ENCODE measurements around the gene DMKN.

Gene DMKN

DNA sequence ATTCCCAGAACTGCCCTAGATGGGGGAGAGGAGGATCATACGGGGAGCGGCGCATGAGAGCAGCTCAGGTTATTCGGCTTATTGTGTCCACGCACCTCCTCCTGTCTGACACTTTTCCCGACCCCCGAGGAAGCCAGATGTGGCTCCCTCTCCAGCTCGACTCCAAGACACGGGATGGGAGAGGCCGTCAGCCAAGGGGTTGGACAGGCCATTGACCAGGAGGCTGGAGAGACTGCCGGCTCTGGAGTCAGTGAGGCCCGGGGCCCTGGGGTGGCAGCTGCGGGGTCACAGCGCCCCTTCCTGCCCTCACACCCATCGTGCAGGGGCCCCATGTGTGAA is 2.9 kb downstream of the DMKN start:
- peak overlapping the region; percentile 48 for H3K4me3 ChIP-seq (ENCODE audit: insufficient read length, low read depth)
- H3K36me3 ChIP-seq (ENCODE audit: insufficient read depth, insufficient read length, low read length): peaks cover 22% of the 10 kb centered on the region
- no peaks in the 10 kb centered on the region for H3K9me3 ChIP-seq (ENCODE audit: insufficient read depth, low read length)
- H3K27me3 ChIP-seq (ENCODE audit: insufficient read depth, insufficient read length): peaks cover 8% of the 10 kb centered on the region
- no peak for DNase-seq (ENCODE audit: low read depth, low spot score)
- no peak overlapping the region for H3K9ac ChIP-seq (ENCODE audit: insufficient read length, low read depth)
- TF ChIP-seq YY1 (IDR thresholded peaks at IDR 0.05; ENCODE audit: insufficient read depth, insufficient read length) (no peak), SUZ12 (IDR thresholded peaks at IDR 0.05; ENCODE audit: extremely low read depth, insufficient read depth, insufficient read length) (no peak), ZNF274 (IDR thresholded peaks at IDR 0.05; ENCODE audit: low read depth, low read length) (no peak)
- peaks cover 8% of the 10 kb centered on the region for H3K4me1 ChIP-seq (ENCODE audit: insufficient read depth, insufficient read length)

DNA sequence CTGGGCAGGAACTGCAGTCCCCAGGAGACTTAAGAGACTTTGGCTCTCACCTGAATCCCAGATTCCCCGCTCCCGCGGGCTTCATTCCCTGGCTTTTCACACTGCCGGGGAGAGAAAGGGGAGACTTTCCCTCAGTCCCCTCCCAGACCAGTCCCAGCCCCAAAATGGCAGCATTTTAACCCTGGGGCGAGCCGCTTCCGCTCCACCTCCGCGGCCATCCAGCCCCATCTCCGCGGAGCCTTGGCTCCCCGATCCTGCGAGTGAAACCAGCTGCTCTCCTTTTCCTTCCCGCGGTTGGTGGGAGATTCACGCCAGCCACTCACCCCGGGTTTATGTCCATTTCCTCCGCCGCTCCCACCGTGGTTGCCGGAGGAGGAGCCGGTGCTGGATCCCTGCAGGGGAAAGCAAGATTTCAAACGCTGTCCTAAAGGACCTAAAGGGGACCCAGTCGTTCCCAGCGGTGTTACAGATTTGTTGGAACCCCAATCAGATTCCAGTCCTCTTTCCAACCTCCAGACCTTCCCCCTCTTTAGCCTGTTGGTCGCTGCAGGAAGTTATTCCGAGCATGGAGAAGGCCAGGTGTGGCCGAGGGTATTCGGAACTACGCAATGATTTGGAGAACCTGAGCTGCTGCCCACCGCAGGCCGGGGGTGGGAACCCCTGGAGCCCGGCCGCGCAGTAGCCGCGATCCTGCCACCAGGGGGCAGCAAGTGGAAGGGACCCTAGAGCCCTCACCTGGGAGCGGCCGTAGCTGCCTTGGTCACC is 3.4 kb downstream of the DMKN start:
- TF ChIP-seq YY1 (IDR thresholded peaks at IDR 0.05; ENCODE audit: insufficient read depth, insufficient read length): no peak
- TF ChIP-seq SUZ12 (IDR thresholded peaks at IDR 0.05; ENCODE audit: extremely low read depth, insufficient read depth, insufficient read length): no peak
- TF ChIP-seq ZNF274 (IDR thresholded peaks at IDR 0.05; ENCODE audit: low read depth, low read length): no peak
- Histone ChIP-seq H3K4me1 (ENCODE audit: insufficient read depth, insufficient read length) (peaks cover 8% of the 10 kb centered on the region), H3K9ac (ENCODE audit: insufficient read length, low read depth) (peak overlapping the region; percentile 80)

GRCh38 chr19:35509018-35509652 is 4.3 kb downstream of the DMKN start:
- Histone ChIP-seq H3K36me3 (ENCODE audit: insufficient read depth, insufficient read length, low read length) (peaks cover 29% of the 10 kb centered on the region), H3K4me3 (ENCODE audit: insufficient read length, low read depth) (peak overlapping the region; percentile 48), H3K9ac (ENCODE audit: insufficient read length, low read depth) (peak overlapping the region; percentile 80), H3K9me3 (ENCODE audit: insufficient read depth, low read length) (no peaks in the 10 kb centered on the region), H3K27me3 (ENCODE audit: insufficient read depth, insufficient read length) (peaks cover 8% of the 10 kb centered on the region), H3K4me1 (ENCODE audit: insufficient read depth, insufficient read length) (peaks cover 6% of the 10 kb centered on the region)
- no peak for TF ChIP-seq YY1 (IDR thresholded peaks at IDR 0.05; ENCODE audit: insufficient read depth, insufficient read length)
- no peak for TF ChIP-seq ZNF274 (IDR thresholded peaks at IDR 0.05; ENCODE audit: low read depth, low read length)
- no peak for TF ChIP-seq SUZ12 (IDR thresholded peaks at IDR 0.05; ENCODE audit: extremely low read depth, insufficient read depth, insufficient read length)
- DNase-seq (ENCODE audit: low read depth, low spot score): no peak

More for the DNA sequence above, 3.4 kb downstream of the DMKN start:
- peak overlapping the region; percentile 48 for H3K4me3 ChIP-seq (ENCODE audit: insufficient read length, low read depth)
- DNase-seq (ENCODE audit: low read depth, low spot score): peak; percentile 72
- H3K36me3 ChIP-seq (ENCODE audit: insufficient read depth, insufficient read length, low read length): peaks cover 27% of the 10 kb centered on the region
- no peaks in the 10 kb centered on the region for H3K9me3 ChIP-seq (ENCODE audit: insufficient read depth, low read length)
- peaks cover 8% of the 10 kb centered on the region for H3K27me3 ChIP-seq (ENCODE audit: insufficient read depth, insufficient read length)

- H3K4me1 ChIP-seq (ENCODE audit: insufficient read depth, insufficient read length): peaks cover 2% of the 10 kb centered on the region
- H3K9me3 ChIP-seq (ENCODE audit: insufficient read depth, low read length): no peaks in the 10 kb centered on the region
- TF ChIP-seq SUZ12 (IDR thresholded peaks at IDR 0.05; ENCODE audit: extremely low read depth, insufficient read depth, insufficient read length) (no peak), ZNF274 (IDR thresholded peaks at IDR 0.05; ENCODE audit: low read depth, low read length) (no peak), YY1 (IDR thresholded peaks at IDR 0.05; ENCODE audit: insufficient read depth, insufficient read length) (no peak)
- H3K4me3 ChIP-seq (ENCODE audit: insufficient read length, low read depth): no peak overlapping the region
- peaks cover 33% of the 10 kb centered on the region for H3K36me3 ChIP-seq (ENCODE audit: insufficient read depth, insufficient read length, low read length)
- no peak overlapping the region for H3K9ac ChIP-seq (ENCODE audit: insufficient read length, low read depth)
- DNase-seq (ENCODE audit: low read depth, low spot score): no peak
- peaks cover 8% of the 10 kb centered on the region for H3K27me3 ChIP-seq (ENCODE audit: insufficient read depth, insufficient read length)
These were observed 5.3 kb downstream of the DMKN start for GRCh38 chr19:35508129-35508528.

- peaks cover 33% of the 10 kb centered on the region for H3K36me3 ChIP-seq (ENCODE audit: insufficient read depth, insufficient read length, low read length)
- peaks cover 8% of the 10 kb centered on the region for H3K27me3 ChIP-seq (ENCODE audit: insufficient read depth, insufficient read length)
- no peak overlapping the region for H3K4me3 ChIP-seq (ENCODE audit: insufficient read length, low read depth)
- no peak overlapping the region for H3K9ac ChIP-seq (ENCODE audit: insufficient read length, low read depth)
- TF ChIP-seq YY1 (IDR thresholded peaks at IDR 0.05; ENCODE audit: insufficient read depth, insufficient read length) (no peak), ZNF274 (IDR thresholded peaks at IDR 0.05; ENCODE audit: low read depth, low read length) (no peak), SUZ12 (IDR thresholded peaks at IDR 0.05; ENCODE audit: extremely low read depth, insufficient read depth, insufficient read length) (no peak)
- H3K4me1 ChIP-seq (ENCODE audit: insufficient read depth, insufficient read length): peaks cover 2% of the 10 kb centered on the region
- no peak for DNase-seq (ENCODE audit: low read depth, low spot score)
- no peaks in the 10 kb centered on the region for H3K9me3 ChIP-seq (ENCODE audit: insufficient read depth, low read length)
These were observed 5.9 kb downstream of the DMKN start for GRCh38 chr19:35507561-35507960.

DNA sequence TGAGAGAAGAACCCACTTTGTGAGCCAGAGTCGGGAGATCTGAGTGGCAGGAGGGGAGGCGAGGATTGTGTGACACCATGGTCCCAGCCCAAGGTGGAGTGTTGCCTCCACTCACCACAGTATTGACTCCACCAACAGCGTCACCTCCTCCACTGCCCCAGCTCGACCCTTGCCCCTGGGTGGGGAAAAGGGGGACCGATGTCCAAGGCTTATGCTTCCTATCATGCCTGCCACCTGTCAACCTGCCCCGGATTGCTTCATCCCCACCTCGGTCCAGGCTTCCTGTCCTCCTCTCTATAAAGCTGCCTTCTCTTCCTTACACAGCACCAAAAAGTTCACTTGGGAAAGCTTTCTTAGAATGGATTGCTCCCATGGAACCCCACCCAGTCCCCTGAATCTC is 7.4 kb downstream of the DMKN start:
- H3K27me3 ChIP-seq (ENCODE audit: insufficient read depth, insufficient read length): peaks cover 6% of the 10 kb centered on the region
- DNase-seq (ENCODE audit: low read depth, low spot score): no peak
- TF ChIP-seq SUZ12 (IDR thresholded peaks at IDR 0.05; ENCODE audit: extremely low read depth, insufficient read depth, insufficient read length): no peak
- no peak for TF ChIP-seq ZNF274 (IDR thresholded peaks at IDR 0.05; ENCODE audit: low read depth, low read length)
- no peak for TF ChIP-seq YY1 (IDR thresholded peaks at IDR 0.05; ENCODE audit: insufficient read depth, insufficient read length)
- peaks cover 41% of the 10 kb centered on the region for H3K36me3 ChIP-seq (ENCODE audit: insufficient read depth, insufficient read length, low read length)
- H3K9me3 ChIP-seq (ENCODE audit: insufficient read depth, low read length): no peaks in the 10 kb centered on the region
- peaks cover 2% of the 10 kb centered on the region for H3K4me1 ChIP-seq (ENCODE audit: insufficient read depth, insufficient read length)
- H3K9ac ChIP-seq (ENCODE audit: insufficient read length, low read depth): no peak overlapping the region
- H3K4me3 ChIP-seq (ENCODE audit: insufficient read length, low read depth): no peak overlapping the region

GRCh38 chr19:35502751-35503150 is 10.7 kb downstream of the DMKN start:
- Histone ChIP-seq H3K9ac (ENCODE audit: insufficient read length, low read depth) (no peak overlapping the region), H3K4me1 (ENCODE audit: insufficient read depth, insufficient read length) (peaks cover 2% of the 10 kb centered on the region), H3K4me3 (ENCODE audit: insufficient read length, low read depth) (no peak overlapping the region), H3K27me3 (ENCODE audit: insufficient read depth, insufficient read length) (no peaks in the 10 kb centered on the region), H3K9me3 (ENCODE audit: insufficient read depth, low read length) (no peaks in the 10 kb centered on the region), H3K36me3 (ENCODE audit: insufficient read depth, insufficient read length, low read length) (peaks cover 64% of the 10 kb centered on the region)
- TF ChIP-seq ZNF274 (IDR thresholded peaks at IDR 0.05; ENCODE audit: low read depth, low read length) (no peak), YY1 (IDR thresholded peaks at IDR 0.05; ENCODE audit: insufficient read depth, insufficient read length) (no peak), SUZ12 (IDR thresholded peaks at IDR 0.05; ENCODE audit: extremely low read depth, insufficient read depth, insufficient read length) (no peak)
- DNase-seq (ENCODE audit: low read depth, low spot score): no peak
